Upper lobe of left lung (tissue), 4 donors: ENCODE results near the gene PGGT1B.

Experiments
- EP300 ChIP-seq, 4 donors: sonication (generic); formaldehyde crosslinking; IDR thresholded peaks; one replicate each; pipeline ENCODE4 v1.5.1; 2017; ENCODE audit warnings: antibody characterized with exemption in 4 of 4, control low read depth in 2 of 4
- POLR2A ChIP-seq, 4 donors: fragments of 450-650 bp; IDR thresholded peaks; one replicate each; pipeline ENCODE4 v1.5.1; 2016 to 2017; ENCODE audit warnings: antibody characterized with exemption in 4 of 4, mild to moderate bottlenecking in 2 of 4
- POLR2AphosphoS5 ChIP-seq, 2 donors: sonication (generic); formaldehyde crosslinking; IDR thresholded peaks; one replicate each; pipeline ENCODE4 v1.5.1; 2017; ENCODE audit warnings: antibody characterized with exemption in 2 of 2
- TF ChIP-seq, protein P1 (sequence below), 6 experiments: fragments of 450-650 bp in 4 of 6; fragments of 200-600 bp in 2 of 6; sonication (generic) in 2 of 6; IDR thresholded peaks; one replicate each; pipeline ENCODE4 v1.5.1; 2016 to 2019; ENCODE audit warnings: antibody characterized with exemption in 6 of 6

DNA sequence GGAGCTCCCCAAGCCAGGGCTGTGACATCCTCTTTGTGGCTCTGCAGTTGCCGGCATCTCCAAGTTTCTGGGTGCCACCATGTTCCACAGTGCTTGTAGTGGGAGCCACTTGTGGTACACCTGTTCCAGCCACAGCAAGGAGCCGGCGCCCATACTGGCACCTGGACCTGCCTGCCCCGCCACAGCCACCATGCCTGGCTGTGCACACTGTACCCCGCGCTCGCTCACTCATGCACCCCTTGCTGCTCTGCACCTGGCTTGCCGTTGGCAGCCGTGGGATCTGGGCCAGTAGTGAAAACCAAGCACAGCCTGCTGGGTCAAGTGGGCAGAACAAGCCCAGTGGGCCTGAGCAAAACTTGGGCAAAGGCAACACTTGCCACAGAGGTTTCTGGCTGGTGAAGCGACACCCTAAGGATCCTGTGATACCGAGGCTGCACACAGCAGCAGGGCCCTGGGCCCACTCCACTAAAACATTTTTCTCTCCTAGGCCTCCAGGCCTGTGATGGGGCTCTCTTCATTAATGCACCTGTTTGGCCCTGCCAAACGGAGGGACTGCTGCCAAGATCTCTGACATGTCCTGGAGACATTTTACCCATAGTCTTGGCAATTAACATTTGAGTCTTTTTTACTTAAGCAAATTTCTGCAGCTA is 95.8 kb downstream of the PGGT1B start:
- TF ChIP-seq, protein P1, sequence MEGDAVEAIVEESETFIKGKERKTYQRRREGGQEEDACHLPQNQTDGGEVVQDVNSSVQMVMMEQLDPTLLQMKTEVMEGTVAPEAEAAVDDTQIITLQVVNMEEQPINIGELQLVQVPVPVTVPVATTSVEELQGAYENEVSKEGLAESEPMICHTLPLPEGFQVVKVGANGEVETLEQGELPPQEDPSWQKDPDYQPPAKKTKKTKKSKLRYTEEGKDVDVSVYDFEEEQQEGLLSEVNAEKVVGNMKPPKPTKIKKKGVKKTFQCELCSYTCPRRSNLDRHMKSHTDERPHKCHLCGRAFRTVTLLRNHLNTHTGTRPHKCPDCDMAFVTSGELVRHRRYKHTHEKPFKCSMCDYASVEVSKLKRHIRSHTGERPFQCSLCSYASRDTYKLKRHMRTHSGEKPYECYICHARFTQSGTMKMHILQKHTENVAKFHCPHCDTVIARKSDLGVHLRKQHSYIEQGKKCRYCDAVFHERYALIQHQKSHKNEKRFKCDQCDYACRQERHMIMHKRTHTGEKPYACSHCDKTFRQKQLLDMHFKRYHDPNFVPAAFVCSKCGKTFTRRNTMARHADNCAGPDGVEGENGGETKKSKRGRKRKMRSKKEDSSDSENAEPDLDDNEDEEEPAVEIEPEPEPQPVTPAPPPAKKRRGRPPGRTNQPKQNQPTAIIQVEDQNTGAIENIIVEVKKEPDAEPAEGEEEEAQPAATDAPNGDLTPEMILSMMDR (IDR thresholded peaks at IDR 0.05) = no peak
- no peak for TF ChIP-seq POLR2AphosphoS5 (IDR thresholded peaks at IDR 0.05)
- TF ChIP-seq POLR2A (IDR thresholded peaks at IDR 0.05) = no peak
- no peak for TF ChIP-seq EP300 (IDR thresholded peaks at IDR 0.05)
